Measurements from ENCODE around the gene PRKG1. TPM values are rescaled to one million over a fixed set of nuclear protein-coding genes. Genes with fewer than 3 reads are reported as not detected.
"Not testable (repeated sequence)": the region's sequence is repeated elsewhere in the genome, so short reads cannot be mapped to it uniquely, and the experiment has no call there.

Gene PRKG1
- total RNA-seq, 1 experiment from 2014 or later, result 7.4 TPM

DNA sequence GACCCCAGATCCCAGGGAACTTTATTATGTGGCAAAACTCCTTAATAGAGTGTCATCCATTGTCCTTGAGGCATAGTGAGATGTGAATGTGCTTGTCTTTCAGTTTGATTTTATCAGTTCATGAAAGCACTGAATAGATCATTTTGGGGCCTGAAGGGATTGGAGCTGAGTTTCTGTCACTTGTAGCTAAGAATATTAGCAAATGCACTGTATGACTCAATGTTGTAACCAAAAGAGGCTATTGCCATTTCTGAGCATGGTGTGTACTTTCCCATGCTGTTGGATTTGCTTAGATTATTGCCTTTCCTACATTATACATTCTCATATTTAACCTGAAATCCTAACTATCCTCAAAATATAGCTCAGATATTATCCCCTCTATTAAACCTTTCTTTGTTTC lies 130.4 kb downstream of the PRKG1 start:
- Histone ChIP-seq H3K27me3 (ENCODE audit: low read length) (peaks cover 3% of the 10 kb centered on the region; the same call in 1 of the 2 replicates), H4K20me1 (ENCODE audit: low read length) (no peaks in the 10 kb centered on the region), H3F3A (ENCODE audit: low read length, unreplicated experiment) (no peaks in the 10 kb centered on the region), H3K27ac (ENCODE audit: low read length) (no peak overlapping the region), H3K9me3 (ENCODE audit: low read length) (no peaks in the 10 kb centered on the region), H3K36me3 (ENCODE audit: low read depth, low read length) (no peaks in the 10 kb centered on the region), H3K4me2 (ENCODE audit: low read length) (no peak overlapping the region), H3K9ac (ENCODE audit: low read length) (no peak overlapping the region), H3K4me1 (ENCODE audit: insufficient read depth, low read length) (no peaks in the 10 kb centered on the region), H3K79me2 (ENCODE audit: low read length) (no peaks in the 10 kb centered on the region), H3K4me3 (ENCODE audit: low read length) (no peak overlapping the region), H2AFZ (ENCODE audit: low read length) (no peak overlapping the region), H3K9me2 (replicated peaks; ENCODE audit: low read length) (no peaks in the 10 kb centered on the region)
- ATAC-seq (peak; percentile 48; the same call in 1 of the 2 replicates), DNase-seq (no peak)
- no TSS peak for BruUV-seq (replicated peaks)
- ChIA-PET CTCF (no interaction called here), POLR2A (ENCODE audit: unreplicated experiment) (no interaction called here)
- intact Hi-C loops (cut with micrococcal nuclease), result no loop called here
- TF ChIP-seq EZH2 (IDR thresholded peaks at IDR 0.05; ENCODE audit: low read length, unreplicated experiment), result no peak
- TF ChIP-seq EZH2phosphoT487 (IDR thresholded peaks at IDR 0.05; ENCODE audit: borderline replicate concordance, low read length), result no peak
- TF ChIP-seq, protein P1, sequence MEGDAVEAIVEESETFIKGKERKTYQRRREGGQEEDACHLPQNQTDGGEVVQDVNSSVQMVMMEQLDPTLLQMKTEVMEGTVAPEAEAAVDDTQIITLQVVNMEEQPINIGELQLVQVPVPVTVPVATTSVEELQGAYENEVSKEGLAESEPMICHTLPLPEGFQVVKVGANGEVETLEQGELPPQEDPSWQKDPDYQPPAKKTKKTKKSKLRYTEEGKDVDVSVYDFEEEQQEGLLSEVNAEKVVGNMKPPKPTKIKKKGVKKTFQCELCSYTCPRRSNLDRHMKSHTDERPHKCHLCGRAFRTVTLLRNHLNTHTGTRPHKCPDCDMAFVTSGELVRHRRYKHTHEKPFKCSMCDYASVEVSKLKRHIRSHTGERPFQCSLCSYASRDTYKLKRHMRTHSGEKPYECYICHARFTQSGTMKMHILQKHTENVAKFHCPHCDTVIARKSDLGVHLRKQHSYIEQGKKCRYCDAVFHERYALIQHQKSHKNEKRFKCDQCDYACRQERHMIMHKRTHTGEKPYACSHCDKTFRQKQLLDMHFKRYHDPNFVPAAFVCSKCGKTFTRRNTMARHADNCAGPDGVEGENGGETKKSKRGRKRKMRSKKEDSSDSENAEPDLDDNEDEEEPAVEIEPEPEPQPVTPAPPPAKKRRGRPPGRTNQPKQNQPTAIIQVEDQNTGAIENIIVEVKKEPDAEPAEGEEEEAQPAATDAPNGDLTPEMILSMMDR (conservative IDR thresholded peaks at IDR 0.05; ENCODE audit: low read depth, low read length), result no peak

DNA sequence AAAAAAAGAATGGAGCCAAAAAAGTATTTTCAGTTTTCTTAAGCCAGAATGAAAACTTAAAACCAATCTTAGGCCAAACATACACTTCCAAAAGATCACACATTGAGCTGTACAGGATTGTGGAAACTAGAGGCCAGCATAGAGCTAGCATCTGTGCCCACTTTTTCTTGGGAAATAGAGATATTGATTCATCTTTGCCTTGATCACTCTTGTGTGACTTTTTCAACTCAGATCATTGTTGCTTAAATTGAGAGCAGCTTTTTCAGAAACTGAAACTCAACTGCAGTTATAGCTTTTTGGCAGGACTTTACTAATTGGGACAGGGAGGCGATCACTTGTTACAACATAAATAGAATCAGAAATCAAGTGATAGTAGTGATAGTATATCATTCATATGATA lies 132.2 kb downstream of the PRKG1 start:
- H3K36me3 ChIP-seq (ENCODE audit: low read depth, low read length), result no peaks in the 10 kb centered on the region
- H3K4me2 ChIP-seq (ENCODE audit: low read length), result no peak overlapping the region
- intact Hi-C loops (cut with micrococcal nuclease), result no loop called here
- no peaks in the 10 kb centered on the region for H3F3A ChIP-seq (ENCODE audit: low read length, unreplicated experiment)
- no peaks in the 10 kb centered on the region for H3K9me3 ChIP-seq (ENCODE audit: low read length)
- ChIA-PET CTCF (no interaction called here), POLR2A (ENCODE audit: unreplicated experiment) (interaction anchor here (0.7 kb wide), 1 partner anchor 177 kb away, joined by 4 read pairs; no protein-coding TSS in a partner anchor)
- H3K4me1 ChIP-seq (ENCODE audit: insufficient read depth, low read length), result no peaks in the 10 kb centered on the region
- no peaks in the 10 kb centered on the region for H3K9me2 ChIP-seq (replicated peaks; ENCODE audit: low read length)
- H3K27me3 ChIP-seq (ENCODE audit: low read length), result peaks cover 3% of the 10 kb centered on the region; the same call in 1 of the 2 replicates
- no TSS peak for BruUV-seq (replicated peaks)
- H3K9ac ChIP-seq (ENCODE audit: low read length), result no peak overlapping the region
- H3K27ac ChIP-seq (ENCODE audit: low read length), result no peak overlapping the region
- no peak overlapping the region for H2AFZ ChIP-seq (ENCODE audit: low read length)
- no peaks in the 10 kb centered on the region for H3K79me2 ChIP-seq (ENCODE audit: low read length)
- ATAC-seq (no peak; the same call in 1 of the 2 replicates), DNase-seq (no peak)
- H4K20me1 ChIP-seq (ENCODE audit: low read length), result no peaks in the 10 kb centered on the region
- no peak overlapping the region for H3K4me3 ChIP-seq (ENCODE audit: low read length)
- TF ChIP-seq, protein P1 (conservative IDR thresholded peaks at IDR 0.05; ENCODE audit: low read depth, low read length), result no peak
- no peak for TF ChIP-seq EZH2phosphoT487 (IDR thresholded peaks at IDR 0.05; ENCODE audit: borderline replicate concordance, low read length)
- no peak for TF ChIP-seq EZH2 (IDR thresholded peaks at IDR 0.05; ENCODE audit: low read length, unreplicated experiment)

DNA sequence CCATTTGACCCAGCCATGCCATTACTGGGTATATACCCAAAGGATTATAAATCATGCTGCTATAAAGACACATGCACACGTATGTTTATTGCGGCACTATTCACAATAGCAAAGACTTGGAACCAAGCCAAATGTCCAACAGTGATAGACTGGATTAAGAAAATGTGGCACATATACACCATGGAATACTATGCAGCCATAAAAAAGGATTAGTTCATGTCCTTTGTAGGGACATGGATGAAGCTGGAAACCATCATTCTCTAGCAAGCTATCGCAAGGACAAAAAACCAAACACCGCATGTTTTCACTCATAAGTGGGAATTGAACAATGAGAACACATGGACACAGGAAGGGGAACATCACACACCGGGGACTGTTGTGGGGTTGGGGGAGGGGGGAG lies 138.7 kb downstream of the PRKG1 start:
- intact Hi-C loops (cut with micrococcal nuclease); H3K4me3 ChIP-seq (ENCODE audit: low read length); H3K27ac ChIP-seq (ENCODE audit: low read length); H2AFZ ChIP-seq (ENCODE audit: low read length); H3K9ac ChIP-seq (ENCODE audit: low read length); H3K4me2 ChIP-seq (ENCODE audit: low read length); H3K9me2 ChIP-seq (replicated peaks; ENCODE audit: low read length); ATAC-seq; H3F3A ChIP-seq (ENCODE audit: low read length, unreplicated experiment); POLR2A ChIA-PET (ENCODE audit: unreplicated experiment); H3K79me2 ChIP-seq (ENCODE audit: low read length); H3K36me3 ChIP-seq (ENCODE audit: low read depth, low read length); H3K9me3 ChIP-seq (ENCODE audit: low read length); CTCF ChIA-PET; BruUV-seq (replicated peaks); H4K20me1 ChIP-seq (ENCODE audit: low read length); DNase-seq; H3K27me3 ChIP-seq (ENCODE audit: low read length); H3K4me1 ChIP-seq (ENCODE audit: insufficient read depth, low read length): not testable (repeated sequence)
